Ectodermal cell (in vitro differentiated cells): ENCODE results near the gene ATP8B3.
"Not testable (repeated sequence)": the region's sequence is repeated elsewhere in the genome, so short reads cannot be mapped to it uniquely, and the experiment has no call there.

Source experiments
- H3K27ac ChIP-seq: 2 replicates; pipeline ENCODE4 v1.7.0; 2013; ENCODE audit warnings: mild to moderate bottlenecking, low read depth, low read length; ENCODE audit not compliant: insufficient read depth, poor library complexity, severe bottlenecking
- H3K27me3 ChIP-seq: 2 replicates; pipeline ENCODE4 v1.7.0; 2013; ENCODE audit warnings: mild to moderate bottlenecking, low read length; ENCODE audit not compliant: insufficient read depth, control insufficient read depth, poor library complexity, severe bottlenecking
- H3K36me3 ChIP-seq: one replicate; pipeline ENCODE4 v1.7.0; 2013; ENCODE audit warnings: low read length; ENCODE audit not compliant: control insufficient read depth, insufficient read depth
- H3K4me1 ChIP-seq: one replicate; pipeline ENCODE4 v1.7.0; 2013; ENCODE audit warnings: low read length; ENCODE audit not compliant: control insufficient read depth, insufficient read depth
- H3K4me3 ChIP-seq: 2 replicates; pipeline ENCODE4 v1.7.0; 2013; ENCODE audit warnings: low read depth, low read length, control low read depth; ENCODE audit not compliant: insufficient read depth
- H3K9me3 ChIP-seq: 2 replicates; pipeline ENCODE4 v1.7.0; 2013; ENCODE audit warnings: mild to moderate bottlenecking, low read length, moderate library complexity; ENCODE audit not compliant: control insufficient read depth
- WGBS, 2 experiments: methylation state at CpG; one replicate each; pipeline ENCODE4 v1.1.7; 2013; ENCODE audit warnings: missing lambda C conversion rate in 2 of 2; 5-methylcytosine and 5-hydroxymethylcytosine counted together

ATP8B3 gene

GRCh38 chr19:1760786-1761527, 51.1 kb downstream of the ATP8B3 start:
- H3K9me3 ChIP-seq, H3K36me3 ChIP-seq, H3K4me3 ChIP-seq, H3K4me1 ChIP-seq, H3K27ac ChIP-seq: not testable (repeated sequence)
- 22 to 23% methylated on average over 15 of the region's 15 CpGs for whole genome bisulfite sequencing, 2 experiments
- peaks cover 100% of the 10 kb centered on the region for H3K27me3 ChIP-seq

DNA sequence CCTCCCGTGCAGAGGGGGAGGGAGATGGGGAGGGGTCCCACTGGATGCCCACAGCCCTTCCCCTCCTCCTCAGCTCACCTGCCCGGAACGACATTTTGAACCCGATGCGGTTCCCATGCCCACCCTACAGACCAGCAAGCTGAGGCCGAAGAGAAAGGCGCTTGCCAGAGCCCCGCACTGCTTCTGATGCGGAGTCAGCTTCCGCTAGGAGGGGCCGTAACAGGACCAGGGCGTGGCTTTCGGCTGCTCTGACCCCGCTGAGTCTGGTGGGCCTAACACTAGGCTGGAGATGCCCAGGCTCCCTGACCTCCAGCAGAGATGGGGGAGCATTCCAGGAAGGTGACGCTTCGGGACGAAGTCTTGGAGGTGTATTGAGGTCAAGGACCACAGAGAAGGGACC, 52.1 kb downstream of the ATP8B3 start:
- no peak overlapping the region for H3K27ac ChIP-seq
- WGBS, 2 experiments = 7 to 8% methylated on average over 17 of the region's 17 CpGs
- H3K9me3 ChIP-seq = no peaks in the 10 kb centered on the region
- peaks cover 100% of the 10 kb centered on the region for H3K27me3 ChIP-seq
- H3K4me1 ChIP-seq = peaks cover 12% of the 10 kb centered on the region
- no peaks in the 10 kb centered on the region for H3K36me3 ChIP-seq
- no peak overlapping the region for H3K4me3 ChIP-seq

GRCh38 chr19:1758959-1759903, 52.8 kb downstream of the ATP8B3 start:
- WGBS, 2 experiments = 33% methylated on average over 14 to 16 of the region's 16 CpGs
- H3K9me3 ChIP-seq = no peaks in the 10 kb centered on the region
- peaks cover 17% of the 10 kb centered on the region for H3K4me1 ChIP-seq
- no peak overlapping the region for H3K4me3 ChIP-seq
- peaks cover 100% of the 10 kb centered on the region for H3K27me3 ChIP-seq
- no peak overlapping the region for H3K27ac ChIP-seq
- no peaks in the 10 kb centered on the region for H3K36me3 ChIP-seq

DNA sequence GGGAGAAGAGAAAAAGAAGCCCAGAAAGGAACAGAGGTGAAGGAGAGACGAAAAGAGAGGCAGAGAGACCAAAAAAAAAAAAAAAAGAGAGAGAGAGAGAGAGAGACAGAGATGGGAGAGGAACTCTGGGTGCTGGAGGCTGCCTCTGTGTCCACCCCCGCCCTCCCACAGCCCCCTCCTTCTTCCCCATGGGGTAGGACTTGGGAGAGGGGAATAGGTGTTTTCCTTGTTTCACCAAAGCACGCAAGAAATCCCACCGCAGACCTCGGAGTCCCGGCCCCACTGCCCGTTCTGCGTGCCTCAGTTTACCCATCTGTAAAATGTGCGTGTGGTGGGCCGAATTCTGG, 53.9 kb downstream of the ATP8B3 start:
- Histone ChIP-seq H3K27me3 (peaks cover 98% of the 10 kb centered on the region), H3K9me3 (no peaks in the 10 kb centered on the region), H3K36me3 (no peaks in the 10 kb centered on the region), H3K4me1 (peaks cover 17% of the 10 kb centered on the region), H3K4me3 (no peak overlapping the region), H3K27ac (no peak overlapping the region)
- 16 to 17% methylated on average over 10 of the region's 10 CpGs for WGBS, 2 experiments

DNA sequence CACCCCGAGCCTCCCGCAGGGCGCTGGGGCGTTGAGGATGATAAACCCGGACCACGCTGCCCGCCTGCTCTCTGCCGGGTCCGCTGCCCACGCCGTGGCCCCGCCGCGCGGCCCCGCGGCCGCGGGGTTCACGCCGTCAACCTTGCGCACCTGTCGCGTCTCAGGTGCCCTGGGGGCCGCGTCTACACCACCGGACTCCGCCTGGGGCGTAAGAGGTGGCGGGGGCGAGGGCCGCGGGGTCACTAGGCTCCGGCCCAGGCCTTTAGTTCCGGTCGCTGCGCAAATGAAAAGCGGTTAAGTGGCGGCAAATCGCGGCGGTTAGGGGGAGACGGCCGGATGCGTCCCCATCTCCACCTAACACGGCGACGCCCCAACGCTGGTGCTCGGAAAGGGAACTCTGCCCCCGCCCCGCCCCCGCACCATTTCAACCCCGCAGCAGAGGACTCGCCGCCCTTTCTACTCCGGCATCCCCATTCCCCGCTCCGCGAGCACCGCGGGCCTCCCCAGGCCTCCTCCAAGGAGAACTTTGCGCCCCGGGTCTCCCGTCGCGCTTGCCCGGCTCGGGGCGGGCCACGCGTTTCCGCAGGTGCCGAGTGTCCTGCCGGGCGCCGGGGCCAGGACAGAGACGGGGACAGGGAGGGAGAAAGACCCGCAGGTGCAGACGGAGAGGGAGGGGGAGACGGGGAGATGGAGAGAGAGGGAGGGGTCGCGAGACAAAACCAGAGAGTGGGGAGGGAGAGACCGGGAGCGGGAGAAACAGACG, 54.4 kb downstream of the ATP8B3 start:
- Histone ChIP-seq H3K27me3 (peaks cover 98% of the 10 kb centered on the region), H3K36me3 (no peaks in the 10 kb centered on the region), H3K9me3 (no peaks in the 10 kb centered on the region), H3K4me1 (peaks cover 17% of the 10 kb centered on the region), H3K4me3 (no peak overlapping the region), H3K27ac (no peak overlapping the region)
- 2% methylated on average over 86 of the region's 86 CpGs for WGBS, 2 experiments

GRCh38 chr19:1756705-1757465, 55.2 kb downstream of the ATP8B3 start:
- Histone ChIP-seq H3K36me3 (no peaks in the 10 kb centered on the region), H3K27ac (no peak overlapping the region), H3K9me3 (no peaks in the 10 kb centered on the region), H3K27me3 (peaks cover 98% of the 10 kb centered on the region), H3K4me1 (peaks cover 17% of the 10 kb centered on the region), H3K4me3 (no peak overlapping the region)
- WGBS, 2 experiments = 7 to 8% methylated on average over 29 of the region's 29 CpGs

DNA sequence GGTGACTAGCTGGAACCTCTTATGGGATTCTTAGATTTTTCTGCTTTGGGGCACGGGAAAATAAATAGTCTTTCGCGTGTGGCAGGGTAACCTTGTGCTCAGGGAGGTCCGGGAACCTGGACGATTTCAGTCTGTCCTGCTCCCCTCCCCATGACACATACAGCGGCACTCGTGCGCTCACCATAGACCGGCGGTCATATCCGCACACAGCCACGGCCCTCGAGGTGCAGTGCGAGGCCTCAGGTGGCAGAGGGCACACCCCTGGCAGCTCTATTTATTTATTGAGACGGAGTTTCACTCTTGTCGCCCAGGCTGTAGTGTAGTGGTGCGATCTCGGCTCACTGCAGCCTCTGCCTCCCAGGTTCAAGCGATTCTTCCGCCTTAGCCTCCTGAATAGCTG, 55.8 kb downstream of the ATP8B3 start:
- no peak overlapping the region for H3K27ac ChIP-seq
- WGBS, 2 experiments = 8 to 10% methylated on average over 20 of the region's 20 CpGs
- no peaks in the 10 kb centered on the region for H3K9me3 ChIP-seq
- no peaks in the 10 kb centered on the region for H3K36me3 ChIP-seq
- H3K27me3 ChIP-seq = peaks cover 98% of the 10 kb centered on the region
- peaks cover 17% of the 10 kb centered on the region for H3K4me1 ChIP-seq
- H3K4me3 ChIP-seq = no peak overlapping the region

DNA sequence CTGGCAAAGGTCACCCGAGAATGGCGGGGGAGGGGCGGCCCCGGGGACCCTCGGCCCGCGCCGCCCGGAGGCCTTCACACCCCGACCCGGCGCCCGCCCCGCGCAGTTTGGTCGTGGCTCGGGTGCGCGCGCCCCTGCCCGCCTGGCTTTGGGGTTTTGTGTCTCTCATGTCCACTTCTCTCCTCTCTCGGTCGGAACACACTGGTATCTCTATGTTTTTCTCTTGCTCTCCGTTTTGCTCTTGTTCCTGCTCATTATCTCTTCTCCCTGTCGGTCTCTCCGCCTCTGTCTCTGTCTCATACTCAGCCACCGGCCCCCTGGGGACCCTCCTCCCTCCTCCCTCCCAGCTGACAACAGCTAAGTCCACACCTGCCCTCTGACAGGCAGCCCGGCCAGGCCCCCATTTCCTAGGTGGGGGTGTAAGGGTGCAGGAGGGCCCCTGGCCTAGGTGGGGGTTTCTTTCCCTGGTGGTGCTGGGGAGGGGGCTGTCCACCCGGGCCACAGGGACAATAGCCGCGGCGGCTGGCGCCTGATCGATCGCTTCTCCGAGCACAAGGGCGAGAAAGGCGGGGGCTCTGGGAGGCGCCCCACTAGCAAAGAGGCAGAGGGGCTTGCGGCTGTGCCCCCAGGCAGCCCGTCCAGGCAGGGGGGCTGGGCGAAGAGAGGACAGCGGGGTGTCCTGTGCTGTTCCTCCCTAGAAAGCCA, 56.5 kb downstream of the ATP8B3 start:
- peak overlapping the region; percentile 10 for H3K4me3 ChIP-seq
- H3K9me3 ChIP-seq = no peaks in the 10 kb centered on the region
- H3K36me3 ChIP-seq = no peaks in the 10 kb centered on the region
- 1 to 2% methylated on average over 43 of the region's 43 CpGs for WGBS, 2 experiments
- peaks cover 17% of the 10 kb centered on the region for H3K4me1 ChIP-seq
- no peak overlapping the region for H3K27ac ChIP-seq
- H3K27me3 ChIP-seq = peaks cover 98% of the 10 kb centered on the region
